ENCODE results near the gene RARA.
A peak's percentile ranks its signal among the peaks of the same experiment; 100 is the strongest.

RARA gene

GRCh38 chr17:40309031-40309948 is at the start of gene RARA:
TSS of gene RARA (plus strand) at chr17:40309180. CDS start at chr17:40331219, 22,039 bp downstream.
- peak; percentile 46 to 76 for DNase-seq

- no peak for DNase-seq
Observed at GRCh38 chr17:40259505-40259904, 49.5 kb upstream of the RARA start.

GRCh38 chr17:40260528-40260927 is 48.5 kb upstream of the RARA start:
- no peak for DNase-seq

DNA sequence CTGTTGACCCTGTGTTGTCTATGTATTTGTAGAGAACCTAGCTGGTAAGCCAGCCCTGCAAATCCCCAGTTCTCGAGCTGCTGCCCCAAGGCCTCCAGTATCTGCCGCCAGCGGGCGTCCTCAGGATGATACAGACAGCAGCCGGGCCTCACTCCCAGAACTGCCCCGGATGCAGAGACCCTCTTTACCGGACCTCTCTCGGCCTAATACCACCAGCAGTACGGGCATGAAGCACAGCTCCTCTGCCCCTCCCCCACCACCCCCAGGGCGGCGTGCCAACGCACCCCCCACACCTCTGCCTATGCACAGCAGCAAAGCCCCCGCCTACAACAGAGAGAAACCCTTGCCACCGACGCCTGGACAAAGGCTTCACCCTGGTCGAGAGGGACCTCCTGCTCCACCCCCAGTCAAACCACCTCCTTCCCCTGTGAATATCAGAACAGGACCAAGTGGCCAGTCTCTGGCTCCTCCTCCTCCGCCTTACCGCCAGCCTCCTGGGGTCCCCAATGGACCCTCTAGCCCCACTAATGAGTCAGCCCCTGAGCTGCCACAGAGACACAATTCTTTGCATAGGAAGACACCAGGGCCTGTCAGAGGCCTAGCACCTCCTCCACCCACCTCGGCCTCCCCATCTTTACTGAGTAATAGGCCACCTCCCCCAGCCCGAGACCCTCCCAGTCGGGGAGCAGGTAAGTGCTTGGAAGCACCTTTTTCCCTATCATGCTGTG is 44.4 kb upstream of the RARA start:
- no peak for DNase-seq

DNA sequence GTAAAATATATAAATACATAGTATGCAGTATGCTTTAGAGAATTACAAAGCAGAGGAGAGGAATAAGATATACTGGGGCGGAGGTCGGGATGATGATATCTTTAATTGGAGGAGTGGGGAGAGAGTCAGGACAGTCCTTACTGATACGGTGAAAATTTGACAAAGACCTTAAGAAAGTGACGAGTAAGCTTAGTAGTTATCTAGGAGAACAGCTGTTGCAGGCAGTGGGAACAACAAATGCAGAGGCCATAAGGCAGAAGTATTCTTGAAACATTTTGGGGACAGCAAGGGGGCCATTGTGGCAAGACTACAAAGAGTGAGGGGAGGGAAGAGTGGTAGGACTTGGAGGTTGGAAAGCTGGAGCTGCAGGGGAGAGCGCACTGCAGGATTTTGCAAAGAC is 43.6 kb upstream of the RARA start:
- DNase-seq: no peak

DNA sequence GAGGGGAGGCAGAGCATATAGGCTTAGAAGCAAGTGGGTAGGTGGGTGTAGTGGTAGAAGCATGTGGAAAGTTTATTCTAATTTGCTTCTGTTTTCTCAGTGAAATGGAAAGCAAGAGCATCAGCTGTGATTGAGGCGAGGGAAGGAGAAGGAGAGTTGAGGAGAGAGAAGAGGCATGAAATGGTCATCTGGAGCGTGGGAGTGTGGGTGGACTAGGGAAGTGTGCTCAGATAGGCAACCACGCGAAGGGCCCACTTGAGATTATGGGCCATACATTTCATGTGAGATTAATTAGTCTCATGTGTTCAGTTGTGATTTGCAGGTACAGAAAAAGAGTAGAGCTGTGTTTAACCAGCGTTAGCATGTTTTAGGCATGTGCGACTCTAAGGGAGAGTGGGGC is 42.1 kb upstream of the RARA start:
- no peak for DNase-seq

GRCh38 chr17:40268141-40268712 is 40.8 kb upstream of the RARA start:
- DNase-seq: no peak

DNA sequence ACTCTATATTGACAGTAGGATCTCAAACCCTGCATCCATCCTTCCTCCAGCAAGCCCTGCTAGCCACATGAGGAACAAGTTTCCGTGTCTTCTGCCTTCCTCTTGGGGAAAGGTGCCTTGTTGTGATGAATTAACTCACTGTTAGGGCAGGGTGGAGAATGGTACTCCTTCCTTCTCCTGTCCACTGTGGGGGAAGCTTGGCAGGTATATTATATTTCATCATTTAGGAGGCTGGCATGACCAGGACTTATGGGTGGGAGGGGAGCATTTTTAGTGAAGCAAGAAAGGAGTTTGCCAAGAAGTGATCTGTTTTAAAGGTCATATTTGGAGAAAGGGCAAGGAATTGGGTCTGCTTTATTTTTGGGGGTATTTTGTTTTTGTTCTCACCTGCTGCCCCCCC is 30.6 kb upstream of the RARA start:
- DNase-seq: no peak

GRCh38 chr17:40279402-40279801 is 29.6 kb upstream of the RARA start:
- no peak for DNase-seq

GRCh38 chr17:40281663-40282062 is 27.3 kb upstream of the RARA start:
- DNase-seq: no peak

- no peak for DNase-seq
Observed at GRCh38 chr17:40283662-40284061, 25.3 kb upstream of the RARA start.

DNA sequence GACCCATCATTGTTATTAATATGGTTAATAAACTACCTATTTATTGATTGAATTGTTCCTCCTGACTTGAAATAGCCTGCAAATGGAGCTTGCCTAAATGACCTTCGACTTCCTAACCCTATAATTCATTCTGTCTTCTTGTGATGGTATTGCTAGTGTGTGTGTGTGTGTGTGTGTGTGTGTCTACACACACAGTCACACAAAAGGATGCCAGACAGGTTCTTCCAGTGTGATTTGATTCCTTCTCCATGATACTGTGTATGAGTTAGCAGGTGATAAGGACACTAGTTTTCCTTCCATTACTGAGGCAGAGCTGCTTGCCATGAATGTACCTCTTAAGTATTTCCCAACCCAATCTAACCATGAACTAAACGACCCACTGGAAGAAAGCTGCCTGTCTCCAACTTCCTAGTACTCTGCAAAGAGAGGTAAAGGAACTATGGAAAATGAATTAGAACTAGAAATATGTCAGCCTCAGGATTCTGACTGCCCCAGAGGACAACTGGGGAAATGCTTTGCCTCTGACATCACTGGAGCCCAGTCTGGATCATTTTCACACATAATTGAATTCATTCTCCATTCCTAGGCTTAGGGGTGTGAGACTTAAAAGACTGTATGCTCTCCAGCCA is 24.8 kb upstream of the RARA start:
- DNase-seq: no peak

- DNase-seq: no peak
Observed at GRCh38 chr17:40286473-40286872, 22.5 kb upstream of the RARA start.

DNA sequence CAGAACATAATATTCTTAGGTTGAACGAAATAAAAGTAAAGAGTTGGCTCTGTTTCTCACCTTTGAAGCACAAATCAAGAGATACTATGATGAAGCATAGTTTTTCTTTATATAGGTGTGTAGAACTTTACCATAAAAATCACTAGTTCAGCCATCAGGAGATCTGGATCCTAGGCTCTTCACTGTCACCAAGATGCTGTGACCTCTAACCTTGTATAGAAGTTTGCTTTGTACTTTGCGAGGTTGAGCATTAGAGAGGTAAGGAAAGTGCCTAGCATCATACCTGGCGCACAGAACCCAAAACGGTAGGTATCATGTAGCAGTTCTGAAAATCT is 21.9 kb upstream of the RARA start:
- DNase-seq: no peak

- DNase-seq: peak; percentile 98 to 99
Observed at GRCh38 chr17:40287494-40288369, 21.2 kb upstream of the RARA start, which contains the start of gene CDC6. TSS of gene CDC6 (plus strand) at chr17:40287879. CDS start at chr17:40289421, 1,542 bp downstream.

- DNase-seq: peak; percentile 36 to 40
Observed at GRCh38 chr17:40290629-40291280, 18.2 kb upstream of the RARA start.

GRCh38 chr17:40291281-40291664 is 17.7 kb upstream of the RARA start:
- DNase-seq: no peak

GRCh38 chr17:40293363-40293762 is 15.6 kb upstream of the RARA start:
- no peak for DNase-seq

DNA sequence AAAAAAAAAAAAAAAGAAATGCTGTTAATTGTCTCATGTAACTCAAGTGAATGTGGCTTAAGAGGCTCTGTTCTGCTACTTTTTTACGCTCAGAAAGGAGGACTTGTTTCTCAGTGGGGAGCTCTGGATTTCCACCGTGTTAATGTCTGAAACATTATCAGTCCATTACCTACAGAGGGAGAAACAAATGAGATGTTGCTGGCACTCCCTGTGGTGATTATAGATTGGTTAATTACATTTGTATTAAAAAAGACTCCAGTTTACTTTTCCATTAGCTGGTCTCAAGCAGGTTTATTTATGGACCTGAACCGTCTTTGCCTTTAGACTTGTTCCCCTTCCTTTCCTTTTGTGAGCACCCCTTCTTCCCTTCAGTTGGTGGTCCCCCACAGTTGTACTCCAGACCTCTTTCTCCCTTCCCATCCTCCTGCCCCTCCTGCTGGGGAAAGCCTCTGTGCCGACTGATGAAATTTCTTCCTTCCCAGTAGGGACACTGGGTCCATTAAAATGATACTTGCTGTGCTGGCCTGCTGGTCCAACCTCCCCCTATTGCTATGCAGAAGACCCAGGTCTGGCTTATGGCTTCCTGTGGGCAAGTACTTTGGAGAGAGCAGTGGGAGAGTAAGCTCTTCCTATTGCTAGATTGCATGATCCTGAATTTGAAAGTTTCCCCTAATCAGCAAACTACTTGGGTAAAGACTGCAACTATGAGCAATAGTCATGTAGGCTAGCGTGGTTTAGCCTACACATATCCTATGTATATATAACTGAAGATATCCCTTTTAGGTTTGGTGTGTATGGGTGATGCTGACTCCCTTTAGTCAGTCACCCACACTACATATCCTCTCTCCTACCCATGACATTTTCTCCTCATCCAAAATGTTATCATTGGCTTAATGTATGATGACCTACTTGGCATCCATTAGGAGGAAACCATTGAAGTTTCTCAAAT is 13.2 kb upstream of the RARA start:
- no peak for DNase-seq

GRCh38 chr17:40297511-40297910 is 11.5 kb upstream of the RARA start:
- no peak for DNase-seq

- DNase-seq: no peak
Observed at GRCh38 chr17:40298726-40299125, 10.3 kb upstream of the RARA start.
